CD4-positive, alpha-beta T cell treated with Interleukin-15 for 4 hours (primary cell): ENCODE measurements around the gene AMZ1.
A peak's percentile ranks its signal among the peaks of the same experiment; 100 is the strongest.
"Not testable (repeated sequence)": the region's sequence is repeated elsewhere in the genome, so short reads cannot be mapped to it uniquely, and the experiment has no call there.

ENCODE experiments used
- DNase-seq: peaks from one replicate; pipeline ENCODE4 v3.0.0-alpha.2; 2020; ENCODE audit warnings: low spot score

AMZ1 gene

DNA sequence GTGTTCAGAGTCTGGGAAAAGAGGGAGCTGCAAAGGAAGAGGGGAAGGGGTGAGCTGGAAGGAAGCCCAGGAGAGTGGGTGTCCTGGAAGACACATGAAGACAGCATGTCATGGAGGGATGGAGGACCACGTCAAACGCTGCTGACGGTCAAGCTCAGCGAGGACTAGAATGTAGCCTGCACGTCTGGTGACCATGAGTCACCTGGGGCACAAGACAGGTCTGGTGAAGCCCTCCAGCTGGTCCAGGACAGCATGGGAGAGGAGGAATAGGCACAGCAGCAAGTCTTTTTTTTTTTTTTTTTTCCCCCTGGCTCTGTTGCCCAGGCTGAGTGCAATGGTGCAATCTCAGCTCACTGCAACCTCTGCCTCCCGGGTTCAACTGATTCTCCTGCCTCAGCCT is 19.6 kb upstream of the AMZ1 start:
- DNase-seq = no peak

DNA sequence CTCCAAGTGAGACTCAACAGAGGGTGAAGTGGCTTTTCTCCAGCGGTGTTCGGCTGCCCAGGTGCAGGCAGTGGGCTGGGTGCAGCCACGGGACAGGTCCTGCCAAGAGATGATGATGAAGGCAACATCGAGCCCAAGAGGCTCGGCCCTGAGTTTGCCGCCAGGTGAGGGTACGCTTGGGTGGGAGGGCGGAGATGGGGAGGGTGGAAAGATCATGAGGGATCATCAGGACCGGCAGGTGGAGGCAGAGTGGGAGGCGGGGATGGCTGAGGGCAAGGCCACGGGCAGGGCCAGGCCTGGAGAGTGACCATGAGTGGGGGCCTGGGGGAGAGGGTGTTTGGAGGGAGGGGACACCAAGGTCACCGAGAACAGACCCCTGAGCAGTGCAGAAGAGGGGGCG is 17.8 kb upstream of the AMZ1 start:
- DNase-seq = no peak

DNA sequence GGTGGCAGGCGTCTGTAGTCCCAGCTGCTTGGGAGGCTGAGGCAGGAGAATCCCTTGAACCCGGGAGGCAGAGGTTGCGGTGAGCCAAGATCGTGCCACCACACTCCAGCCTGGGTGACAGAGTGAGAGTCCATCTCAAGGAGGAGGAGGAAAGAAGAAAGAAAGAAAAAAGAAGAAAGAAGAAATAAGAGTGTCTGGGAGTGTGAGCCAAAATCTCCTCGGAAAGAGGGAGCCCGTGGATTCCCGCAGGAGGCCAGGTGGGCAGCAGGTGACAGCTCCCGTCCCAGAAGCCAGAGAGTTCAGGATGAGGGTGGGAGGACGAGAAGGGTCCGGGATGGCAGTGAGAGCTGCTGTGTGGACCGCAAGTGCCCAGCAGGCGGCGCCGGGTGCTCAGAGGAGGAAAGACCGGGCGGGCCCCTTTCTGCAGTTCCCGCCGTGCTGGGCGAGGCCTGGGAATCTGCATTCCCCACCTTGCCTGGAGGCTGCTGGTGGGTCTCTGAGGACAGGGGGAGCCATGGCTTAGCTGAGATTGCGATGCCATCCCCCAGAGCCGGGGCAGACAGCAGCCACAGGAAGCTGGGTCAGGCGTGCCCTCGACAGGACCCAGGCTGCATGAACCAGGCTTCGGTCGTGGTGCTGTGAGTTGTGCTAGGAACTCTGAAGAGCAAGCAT is 17.1 kb upstream of the AMZ1 start:
- peak; percentile 61 for DNase-seq

DNA sequence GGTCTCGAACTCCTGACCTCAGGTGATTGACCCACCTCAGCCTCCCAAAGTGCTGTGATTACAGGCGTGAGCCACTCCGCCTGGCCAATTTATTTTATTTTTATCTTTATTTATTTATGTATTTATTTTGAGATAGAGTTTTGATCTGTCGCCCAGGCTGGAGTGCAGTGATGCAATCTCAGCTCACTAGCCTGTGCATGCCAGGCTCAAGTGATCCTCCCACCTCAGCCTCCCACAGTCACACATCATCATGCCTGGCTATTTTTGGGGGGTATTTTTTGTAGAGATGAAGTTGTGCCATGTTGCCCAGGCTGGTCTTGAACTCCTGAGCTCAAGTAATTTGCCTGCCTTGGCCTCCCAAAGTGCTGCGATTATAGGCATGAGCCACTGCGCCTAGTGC is 14.8 kb upstream of the AMZ1 start:
- not testable (repeated sequence) for DNase-seq

DNA sequence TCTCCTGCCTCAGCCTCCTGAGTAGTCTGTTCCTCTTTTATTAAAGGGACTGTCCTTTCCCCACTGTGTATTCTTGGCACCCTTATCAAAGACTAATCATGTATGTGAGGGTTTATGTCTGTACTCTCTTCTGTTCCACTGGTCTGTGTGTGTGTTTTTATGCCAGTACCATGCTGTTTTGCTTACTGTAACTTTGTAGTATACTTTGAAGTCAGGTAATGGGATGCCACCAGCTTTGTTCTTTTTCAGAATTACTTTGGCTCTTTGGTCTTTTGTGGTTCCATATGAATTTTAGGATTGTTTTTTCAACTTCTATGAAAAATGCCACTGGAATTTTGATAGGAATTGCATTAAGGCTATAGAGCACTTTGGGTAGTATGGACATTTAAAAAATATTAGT is 14.1 kb upstream of the AMZ1 start:
- DNase-seq = no peak

DNA sequence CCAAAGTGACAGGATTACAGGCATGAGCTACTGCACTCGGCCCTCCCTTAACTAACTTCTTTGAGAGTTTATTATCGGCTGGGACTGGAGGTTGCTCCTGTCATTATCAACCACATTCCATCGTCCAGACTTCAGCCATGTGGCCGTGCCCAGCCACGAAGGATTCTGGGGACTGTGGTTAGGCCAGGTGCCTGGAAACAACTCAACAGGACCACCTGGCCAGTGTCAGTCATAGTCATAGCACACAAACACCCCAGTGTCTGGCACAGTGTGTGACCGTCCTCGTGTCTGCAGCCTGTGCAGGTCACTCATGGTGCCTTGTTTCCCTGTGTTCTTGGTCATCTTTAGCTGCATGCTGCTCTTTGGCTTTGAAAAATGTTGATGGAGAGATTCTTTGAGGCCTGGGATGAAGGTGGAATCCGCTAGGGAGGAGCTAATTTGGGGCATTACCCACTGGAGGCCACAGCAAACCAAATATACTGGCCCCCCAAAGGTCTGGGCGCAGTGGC is 12.7 kb upstream of the AMZ1 start:
- no peak for DNase-seq

DNA sequence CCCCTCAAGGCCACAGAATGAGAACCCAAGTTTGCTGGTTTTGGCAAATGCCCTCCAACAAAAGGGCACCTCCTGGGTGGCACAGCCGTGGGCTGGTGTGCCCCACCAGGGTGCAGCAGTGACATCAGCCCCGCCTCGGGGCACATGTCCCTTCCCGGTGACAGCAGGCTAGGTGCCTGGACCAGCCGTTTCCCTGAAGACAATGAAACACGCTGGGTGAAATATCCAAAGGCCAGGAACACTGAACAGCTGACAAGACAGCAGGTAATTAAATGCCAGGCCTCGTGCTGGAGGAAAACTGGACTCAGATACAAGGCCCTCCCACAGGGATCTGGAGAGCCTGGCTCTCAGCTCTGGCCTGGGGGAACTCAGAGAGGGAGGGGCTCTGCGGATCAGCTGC is 11.4 kb upstream of the AMZ1 start:
- DNase-seq = not testable (repeated sequence)

DNA sequence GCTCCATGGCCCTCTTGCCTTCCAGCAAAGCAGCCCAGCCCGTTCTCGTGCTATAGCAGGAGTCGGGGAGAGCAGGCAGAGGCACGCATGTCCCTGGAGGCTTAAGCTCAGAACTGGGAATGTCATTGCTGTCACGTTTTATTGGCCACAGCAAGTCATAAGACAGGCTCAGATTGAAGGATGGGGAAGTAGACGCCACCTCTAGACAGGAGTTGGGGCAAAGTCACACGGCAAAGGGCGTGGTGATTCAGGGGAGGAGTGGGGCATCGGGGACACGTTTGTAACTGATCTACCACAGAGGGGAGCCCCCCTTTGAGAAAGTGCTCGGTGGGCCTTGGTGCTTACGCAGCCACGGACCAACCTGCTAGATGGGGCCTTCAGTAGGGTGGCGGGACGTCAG is 9.5 kb upstream of the AMZ1 start:
- not testable (repeated sequence) for DNase-seq

DNA sequence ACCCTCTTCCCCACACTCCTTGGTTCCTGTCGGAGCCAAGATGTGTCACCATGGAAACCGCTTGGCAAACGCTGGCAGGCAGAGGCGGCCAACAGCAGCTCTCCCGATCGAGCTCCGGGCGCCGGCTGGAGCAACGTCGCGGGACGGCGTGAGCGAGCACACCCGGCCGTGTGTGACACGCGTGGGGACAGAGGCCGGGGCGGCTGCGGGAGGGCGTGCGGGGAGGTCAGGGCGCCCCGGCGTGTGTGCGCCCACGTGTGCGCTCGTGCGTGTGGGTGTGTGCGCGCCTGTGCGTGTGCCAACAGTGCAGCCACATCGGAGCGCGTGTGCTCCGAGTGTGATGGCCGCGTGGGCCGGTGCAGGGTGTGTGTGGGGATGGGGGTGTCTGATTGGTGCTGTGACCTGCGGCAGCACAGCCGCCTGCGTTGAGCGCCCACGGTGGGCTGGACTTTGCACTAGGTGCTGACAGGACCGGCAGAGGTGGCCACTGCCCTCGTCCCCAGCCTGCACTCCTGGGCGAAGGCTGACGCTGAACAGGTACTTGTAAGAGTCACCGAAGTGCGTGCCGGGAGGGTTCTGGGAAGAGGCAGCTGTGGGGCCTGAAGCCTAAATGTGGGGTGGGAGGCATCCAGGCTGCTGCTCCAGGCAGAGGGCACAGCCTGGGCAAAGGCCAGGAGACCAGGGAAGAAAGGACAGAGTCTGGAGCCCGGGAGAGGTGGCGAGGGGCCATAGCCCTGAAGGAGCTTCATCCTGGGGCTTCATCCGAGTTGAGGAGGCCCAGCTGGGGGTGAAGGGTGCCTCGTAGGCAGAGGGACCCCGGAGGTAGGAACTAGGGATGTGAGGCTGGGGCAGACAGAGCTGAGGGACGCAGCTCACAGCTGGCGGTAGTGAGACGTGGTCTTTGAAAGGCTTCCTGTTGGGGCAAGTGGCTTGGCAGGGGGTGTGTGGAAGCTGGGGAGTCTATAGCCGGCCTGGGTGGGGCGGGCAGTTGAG is 8.6 kb upstream of the AMZ1 start:
- not testable (repeated sequence) for DNase-seq

DNA sequence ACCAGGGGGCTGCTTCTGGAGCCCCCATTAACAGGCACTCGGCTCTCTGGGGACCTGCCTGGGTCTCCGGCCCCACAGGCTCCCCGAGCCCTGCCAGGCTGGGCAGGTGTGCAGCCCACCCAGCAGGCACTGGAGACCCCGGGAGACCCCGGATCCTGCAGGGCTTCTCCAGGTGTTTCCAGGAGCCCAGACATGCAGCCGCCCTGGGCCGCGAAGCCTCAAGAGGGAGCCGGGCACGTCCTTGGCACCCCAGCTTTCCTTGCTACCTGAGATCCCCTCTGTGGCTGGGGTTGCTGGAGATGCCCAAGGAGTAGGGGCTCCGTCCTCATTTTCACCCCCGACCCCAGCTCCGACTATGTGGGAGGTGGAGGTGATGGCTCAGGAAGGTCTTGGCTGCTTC is 7.7 kb upstream of the AMZ1 start:
- DNase-seq = no peak

DNA sequence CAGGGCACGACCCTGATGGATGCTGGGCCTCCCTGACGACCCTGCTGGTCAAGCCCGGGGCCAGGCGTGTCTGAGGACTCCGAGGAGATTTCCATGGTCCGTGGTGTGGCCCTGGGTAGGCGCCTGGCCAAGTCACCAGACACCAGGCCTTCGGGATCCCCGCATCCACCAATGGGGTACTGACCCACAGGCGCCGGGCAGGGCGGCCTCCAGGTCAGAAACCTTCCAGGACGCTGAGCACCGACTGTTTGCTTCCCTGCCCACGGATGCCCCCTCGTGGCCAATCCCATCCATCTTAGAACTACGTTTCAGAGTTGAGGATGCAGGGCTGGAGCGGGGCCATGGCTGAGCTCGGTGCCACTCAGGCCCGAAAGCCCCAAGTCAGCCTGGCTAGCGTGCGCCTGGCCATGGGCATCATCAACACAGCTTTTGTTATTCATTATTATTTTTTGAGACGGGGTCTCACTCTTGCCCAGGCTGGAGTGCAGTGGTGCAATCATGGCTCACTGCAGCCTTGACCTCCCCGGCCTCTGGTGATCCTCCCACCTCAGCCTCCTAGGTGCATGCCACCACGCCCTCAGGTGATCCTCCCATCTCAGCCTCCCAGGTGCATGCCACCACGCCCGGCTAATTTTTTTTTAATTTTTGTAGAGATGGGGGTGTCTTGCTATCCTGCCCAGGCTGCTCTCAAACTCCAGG is 7.1 kb upstream of the AMZ1 start:
- DNase-seq = peak; percentile 43

DNA sequence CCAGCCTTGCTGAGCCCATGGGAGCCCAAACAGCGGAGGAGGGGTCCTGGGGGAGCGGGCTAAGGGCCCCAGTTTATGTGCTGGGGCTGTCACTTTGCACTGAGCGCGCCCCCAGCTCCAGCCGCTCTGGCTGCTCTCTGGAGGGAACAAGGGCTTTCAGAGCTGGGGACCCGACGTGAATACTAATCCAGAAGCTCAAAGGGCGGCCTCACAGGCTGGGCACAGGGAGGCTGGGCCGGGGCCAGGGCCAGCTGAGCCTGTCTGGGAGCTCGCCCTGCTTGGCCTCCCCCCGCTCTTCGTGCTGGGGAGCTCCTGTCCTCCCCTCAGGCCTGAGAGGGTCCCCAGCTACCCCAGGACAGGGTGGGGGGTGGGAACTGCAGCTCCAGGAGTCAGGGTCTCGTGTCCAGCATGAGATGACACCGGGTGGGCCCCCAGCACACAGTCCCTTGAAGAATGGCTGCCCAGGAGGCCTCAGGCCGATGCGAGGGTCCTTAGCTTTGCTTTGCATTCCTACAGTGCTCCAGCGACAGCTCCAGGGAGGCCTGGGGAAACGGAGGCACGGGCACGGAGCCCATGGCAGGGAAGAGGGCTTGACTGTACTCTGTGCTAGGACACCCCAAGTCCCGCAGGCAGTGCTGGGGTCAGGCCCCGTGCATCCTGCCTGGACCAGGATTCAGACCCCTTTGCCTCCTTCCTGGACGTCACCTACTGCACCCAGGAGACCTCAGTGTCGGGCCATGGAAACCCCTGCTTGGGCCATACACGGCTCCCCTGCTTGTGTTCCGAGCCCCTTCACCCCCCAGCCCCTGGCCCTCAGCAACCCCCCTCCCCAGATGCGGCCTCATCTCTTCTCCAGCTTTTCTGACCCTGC is 5.8 kb upstream of the AMZ1 start:
- DNase-seq = no peak

DNA sequence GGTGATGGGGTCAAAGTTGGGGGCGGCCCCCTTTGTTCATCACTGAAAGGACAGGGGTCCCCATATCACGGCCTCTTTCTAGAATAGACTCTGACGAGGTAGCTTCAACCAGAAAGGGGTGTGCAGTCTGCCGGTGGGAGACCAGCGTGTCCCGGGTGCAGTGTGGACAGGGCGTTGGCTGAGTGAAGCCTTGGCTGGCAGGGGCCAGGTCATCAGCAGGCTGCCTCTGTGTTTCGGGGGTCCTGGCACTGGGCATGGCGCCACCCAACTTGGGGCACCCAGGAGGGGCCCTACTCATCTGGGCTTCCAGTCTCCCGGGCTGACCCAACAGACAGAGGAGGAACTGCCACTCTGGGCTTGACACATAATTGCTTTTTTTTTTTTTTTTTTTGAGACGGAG is 3.5 kb upstream of the AMZ1 start:
- no peak for DNase-seq

DNA sequence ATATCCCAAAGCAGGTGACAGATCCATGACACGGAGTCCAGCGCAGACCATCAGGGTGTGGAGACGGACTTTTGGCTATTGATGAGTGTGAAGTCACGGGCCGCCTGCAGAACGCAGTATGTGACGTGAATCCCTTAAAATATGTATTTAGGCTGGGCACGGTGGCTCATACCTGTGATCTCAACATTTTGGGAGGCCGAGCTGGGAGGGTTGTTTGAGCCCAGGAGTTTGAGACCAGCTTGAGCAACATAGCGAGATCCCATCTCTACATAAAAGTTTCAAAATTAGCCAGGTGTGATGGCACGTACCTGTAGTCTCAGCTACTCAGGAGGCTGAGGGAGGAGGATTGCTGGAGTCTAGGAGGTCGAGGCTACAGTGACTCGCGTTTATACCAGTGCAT is 1.9 kb upstream of the AMZ1 start:
- no peak for DNase-seq

DNA sequence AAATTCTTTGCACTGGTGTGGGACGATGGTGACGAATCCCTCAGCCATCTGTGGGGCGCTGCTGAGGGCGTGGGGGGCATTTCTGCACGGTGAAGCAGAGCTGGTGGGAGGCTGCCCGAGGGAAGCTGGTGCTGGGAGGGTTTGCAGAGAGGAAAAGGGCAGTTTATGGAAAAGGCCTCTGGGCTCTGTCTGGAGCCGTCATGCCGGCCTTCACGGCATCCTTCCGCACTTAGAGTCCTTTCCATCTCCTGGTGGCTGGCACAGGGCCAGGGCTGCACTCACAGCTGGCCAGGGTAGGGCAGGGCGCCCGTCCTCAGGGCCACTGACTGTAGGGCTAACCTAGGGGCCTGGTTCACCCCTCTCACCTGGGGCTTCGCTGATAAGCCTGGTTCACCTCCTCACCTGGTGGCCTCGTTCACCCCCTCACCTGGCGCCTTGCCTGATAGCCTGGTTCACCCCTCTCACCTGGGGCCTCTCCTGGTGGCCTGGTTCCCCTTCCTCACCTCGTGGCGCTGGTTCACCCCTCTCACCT is 598 bp upstream of the AMZ1 start:
- DNase-seq = no peak

DNA sequence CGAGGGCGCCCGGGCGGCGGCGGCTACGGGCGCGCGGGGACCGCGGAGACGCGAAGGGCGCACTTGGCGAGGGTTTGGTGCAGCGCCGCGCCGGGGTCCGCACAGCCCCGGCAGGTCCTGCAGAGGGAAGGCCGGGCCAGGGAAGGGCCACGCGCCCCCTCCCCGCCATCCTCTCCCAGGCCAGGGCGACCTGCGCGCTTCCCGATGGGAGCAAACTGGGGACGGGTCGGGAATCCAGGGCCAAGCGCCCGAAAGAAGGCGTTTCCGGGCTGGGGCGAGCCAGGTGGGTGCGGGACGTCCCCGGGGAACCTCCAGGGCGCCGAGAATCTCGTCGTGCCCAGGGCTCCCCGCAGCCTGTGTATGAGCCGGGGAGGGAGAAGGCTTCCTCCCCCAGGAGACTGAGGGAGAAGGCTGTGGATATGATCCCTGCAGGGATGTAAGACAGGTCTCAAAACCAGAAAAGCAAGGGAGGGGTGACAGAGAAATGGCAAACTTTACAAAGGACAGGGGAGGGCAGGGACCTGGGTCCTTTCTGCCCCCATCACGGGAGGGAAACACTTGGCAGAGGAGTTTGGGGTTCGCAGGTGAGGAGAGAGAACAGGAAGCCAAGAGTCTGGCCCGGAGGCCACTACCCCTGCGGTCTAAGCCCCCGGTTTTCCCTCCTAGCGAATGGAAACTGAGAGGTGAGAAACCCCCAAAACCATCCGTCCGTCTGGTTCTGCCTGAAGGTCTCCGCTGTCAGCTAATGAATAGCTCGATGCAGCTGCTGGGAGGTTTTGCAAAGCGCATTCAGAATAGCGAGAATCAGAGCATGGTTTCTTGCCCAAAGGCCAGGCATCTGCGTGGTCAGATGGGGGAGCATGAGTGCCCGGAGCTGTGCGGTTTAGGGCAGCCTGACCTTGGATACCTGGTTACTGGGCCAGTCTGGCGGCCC is 674 bp downstream of the AMZ1 start:
- no peak for DNase-seq

DNA sequence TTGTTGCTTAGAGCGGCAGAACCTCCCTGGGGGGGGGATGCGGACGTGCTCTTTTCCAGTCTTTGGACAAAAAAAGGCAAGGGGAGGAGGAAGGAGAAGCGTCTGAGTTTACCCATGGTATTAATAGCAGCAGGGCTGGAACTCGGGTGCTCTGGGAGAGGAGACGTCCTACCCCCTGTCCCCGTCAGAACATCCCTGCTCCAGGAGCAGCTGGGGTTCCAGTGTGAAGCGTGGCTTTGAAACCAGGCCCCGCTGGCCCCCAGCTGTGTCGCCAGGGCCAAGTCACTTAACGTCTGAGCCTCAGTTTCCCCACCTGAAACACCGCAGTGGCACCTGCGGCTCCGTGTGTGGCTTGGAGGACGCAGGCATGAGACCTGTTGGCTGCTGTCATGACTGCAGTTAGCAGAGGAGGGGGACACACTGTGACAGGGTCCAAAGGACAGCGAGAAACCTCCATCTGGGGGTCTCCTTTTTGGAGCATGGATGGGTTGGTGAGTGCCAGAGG is 1.4 kb downstream of the AMZ1 start:
- DNase-seq = no peak

DNA sequence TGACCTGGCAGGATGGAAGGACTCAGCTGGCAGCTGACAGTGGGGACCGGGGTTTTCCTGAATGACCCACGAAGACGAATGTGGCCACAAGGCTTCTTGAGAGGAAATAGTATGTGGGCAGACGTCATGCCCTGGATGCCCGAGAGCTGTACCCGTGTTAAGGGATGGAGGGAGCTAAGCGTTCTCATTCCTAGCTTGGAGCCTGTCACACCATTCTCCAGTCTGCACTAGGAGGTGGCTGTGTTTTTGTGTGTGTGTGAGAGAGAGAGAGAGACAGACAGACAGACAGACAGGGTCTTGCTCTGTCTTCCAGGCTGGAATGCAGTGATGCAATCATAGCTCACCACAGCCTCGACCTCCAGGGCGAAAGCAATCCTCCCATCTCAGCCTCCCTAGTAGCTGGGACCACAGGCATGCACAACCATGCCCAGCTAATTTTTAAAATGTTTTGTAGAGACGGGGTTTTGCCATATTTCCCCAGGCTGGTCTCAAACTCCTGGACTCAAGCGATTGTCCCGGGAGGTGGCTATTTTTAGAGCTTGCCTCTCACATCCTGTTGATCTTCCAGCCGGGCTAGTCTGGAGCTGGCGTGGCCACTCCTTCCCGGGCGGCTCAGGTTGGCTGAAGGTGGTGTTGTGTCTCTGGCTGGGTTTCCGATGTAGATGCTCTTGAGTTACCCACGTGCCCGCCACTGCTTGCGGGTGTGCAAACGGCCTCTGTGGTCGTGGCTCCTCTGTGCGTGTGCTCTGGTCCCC is 2.1 kb downstream of the AMZ1 start:
- DNase-seq = no peak

DNA sequence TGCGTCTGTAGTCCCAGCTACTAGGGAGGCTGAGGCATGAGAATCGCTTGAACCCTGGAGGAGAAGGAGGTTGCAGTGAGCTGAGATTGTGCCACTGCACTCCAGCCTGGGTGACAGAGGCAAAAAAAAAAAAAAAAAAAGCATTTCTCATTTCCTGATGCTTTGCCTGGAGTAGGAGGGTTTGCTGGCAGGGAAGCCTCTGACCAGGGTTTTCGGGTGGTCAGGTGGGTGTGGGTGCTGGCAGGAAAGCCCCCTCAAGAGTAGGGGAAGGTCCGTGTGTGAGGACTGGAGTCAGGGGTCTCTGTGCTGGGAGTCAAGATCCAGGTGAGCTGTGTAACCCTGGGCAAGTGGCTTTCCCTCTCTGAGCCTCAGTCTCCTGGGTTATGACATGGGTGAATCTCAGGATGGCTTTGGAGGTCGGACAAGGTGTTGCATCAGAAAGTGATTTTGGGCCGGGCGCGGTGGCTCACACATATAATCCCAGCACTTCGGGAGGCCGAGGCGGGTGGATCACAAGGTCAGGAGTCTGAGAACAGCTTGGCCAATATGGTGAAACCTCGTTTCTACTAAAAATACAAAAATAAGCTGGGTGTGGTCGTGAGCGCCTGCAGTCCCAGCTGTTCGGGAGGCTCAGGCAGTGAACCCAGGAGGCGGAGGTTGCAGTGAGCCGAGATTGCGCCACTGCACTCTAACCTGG is 3.2 kb downstream of the AMZ1 start:
- DNase-seq = no peak
